Inflammatory macrophage (primary cell): Measurements from ENCODE around the gene UGT2B7.
"Not testable (repeated sequence)": the region's sequence is repeated elsewhere in the genome, so short reads cannot be mapped to it uniquely, and the experiment has no call there.

ENCODE experiments used
- DNase-seq, 2 donors: peaks; one replicate each; pipeline ENCODE4 v3.0.0-alpha.2; 2020 to 2022
- total RNA-seq, 18 experiments: gene quantifications; one replicate each; lab custom pipeline; 2026; ENCODE audit warnings: mixed read lengths in 6 of 18, inconsistent platforms in 2 of 18; lab: John Stamatoyannopoulos, UW

UGT2B7 gene
- 0 to 0.07 (median 0) reads per million in 18 experiments for total RNA-seq

DNA sequence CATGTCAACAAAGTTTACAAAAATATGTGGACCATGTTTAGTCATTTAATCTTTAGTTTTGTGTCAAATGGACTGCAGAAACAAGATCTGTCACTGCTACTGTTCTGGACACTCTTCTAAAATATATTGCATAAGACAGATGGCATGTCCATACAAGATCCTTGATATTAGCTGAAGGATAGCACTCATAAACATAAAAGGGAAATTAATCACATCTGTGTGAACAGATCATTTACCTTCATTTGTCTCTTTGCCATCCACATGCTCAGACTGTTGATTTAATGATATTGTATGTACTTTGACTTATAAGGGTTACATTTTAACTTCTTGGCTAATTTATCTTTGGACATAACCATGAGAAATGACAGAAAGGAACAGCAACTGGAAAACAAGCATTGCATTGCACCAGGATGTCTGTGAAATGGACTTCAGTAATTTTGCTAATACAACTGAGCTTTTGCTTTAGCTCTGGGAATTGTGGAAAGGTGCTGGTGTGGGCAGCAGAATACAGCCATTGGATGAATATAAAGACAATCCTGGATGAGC, at the start of gene UGT2B7:
TSS of gene UGT2B7 (plus strand) at position 364 of the 546 bp plus-strand sequence. CDS start at position 411, 47 bp downstream.
- no peak for DNase-seq

- DNase-seq: no peak
These were observed 46.4 kb upstream of the UGT2B7 start for GRCh38 chr4:69049860-69050259.

GRCh38 chr4:69050853-69051575, 45.3 kb upstream of the UGT2B7 start:
- DNase-seq: not testable (repeated sequence)

DNA sequence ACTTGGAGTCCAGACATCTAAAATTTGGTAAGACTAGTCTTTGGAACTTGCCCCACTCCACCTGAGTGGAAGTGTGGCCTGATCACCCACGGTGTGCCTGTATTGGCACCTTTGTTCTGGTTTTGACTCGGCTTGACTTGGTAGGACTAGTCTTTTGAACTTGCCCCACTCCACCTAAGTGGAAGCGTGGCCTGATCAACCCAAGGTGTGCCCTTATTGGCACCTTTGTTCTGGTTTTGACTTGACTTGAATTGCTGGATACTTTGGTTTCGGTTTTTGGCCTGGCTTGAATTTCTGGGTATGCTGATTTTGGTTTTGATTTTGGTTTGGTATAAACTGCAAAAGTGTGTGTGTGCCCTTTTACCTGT, 44.7 kb upstream of the UGT2B7 start:
- no peak for DNase-seq

DNA sequence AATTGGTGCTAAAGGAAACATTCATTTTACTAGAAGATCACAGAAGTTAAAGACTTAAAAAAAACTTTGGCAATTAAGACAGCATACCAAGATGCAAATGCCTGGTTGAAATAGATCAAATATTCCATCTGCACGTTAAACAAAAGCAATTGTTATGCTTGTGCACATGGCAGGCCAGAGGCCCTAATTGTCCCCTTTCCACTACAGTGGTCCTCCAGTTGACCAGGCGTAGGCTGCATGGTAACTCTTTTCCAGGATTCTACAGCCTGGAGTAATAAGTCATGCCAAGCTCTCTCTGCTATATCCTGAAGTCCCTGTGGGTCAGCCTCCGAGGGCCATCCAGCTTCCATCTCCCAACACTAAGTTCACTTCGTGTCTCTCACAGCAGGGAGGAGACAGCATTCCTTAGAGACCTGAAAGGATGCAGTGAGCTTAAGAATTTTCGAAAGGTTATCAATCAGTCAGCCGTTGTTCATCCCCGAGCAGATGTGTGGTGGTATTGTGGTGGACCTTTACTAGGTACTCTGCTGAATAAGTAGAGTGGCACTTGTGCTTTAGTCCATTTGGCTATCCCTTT, 42.9 kb upstream of the UGT2B7 start:
- DNase-seq: not testable (repeated sequence)

- not testable (repeated sequence) for DNase-seq
These were observed 42.2 kb upstream of the UGT2B7 start for GRCh38 chr4:69054033-69054432.

- no peak for DNase-seq
These were observed 41.6 kb upstream of the UGT2B7 start for GRCh38 chr4:69054578-69055200.

GRCh38 chr4:69056150-69056549, 40.1 kb upstream of the UGT2B7 start:
- no peak for DNase-seq

GRCh38 chr4:69056921-69057550, 39.2 kb upstream of the UGT2B7 start:
- no peak for DNase-seq

DNA sequence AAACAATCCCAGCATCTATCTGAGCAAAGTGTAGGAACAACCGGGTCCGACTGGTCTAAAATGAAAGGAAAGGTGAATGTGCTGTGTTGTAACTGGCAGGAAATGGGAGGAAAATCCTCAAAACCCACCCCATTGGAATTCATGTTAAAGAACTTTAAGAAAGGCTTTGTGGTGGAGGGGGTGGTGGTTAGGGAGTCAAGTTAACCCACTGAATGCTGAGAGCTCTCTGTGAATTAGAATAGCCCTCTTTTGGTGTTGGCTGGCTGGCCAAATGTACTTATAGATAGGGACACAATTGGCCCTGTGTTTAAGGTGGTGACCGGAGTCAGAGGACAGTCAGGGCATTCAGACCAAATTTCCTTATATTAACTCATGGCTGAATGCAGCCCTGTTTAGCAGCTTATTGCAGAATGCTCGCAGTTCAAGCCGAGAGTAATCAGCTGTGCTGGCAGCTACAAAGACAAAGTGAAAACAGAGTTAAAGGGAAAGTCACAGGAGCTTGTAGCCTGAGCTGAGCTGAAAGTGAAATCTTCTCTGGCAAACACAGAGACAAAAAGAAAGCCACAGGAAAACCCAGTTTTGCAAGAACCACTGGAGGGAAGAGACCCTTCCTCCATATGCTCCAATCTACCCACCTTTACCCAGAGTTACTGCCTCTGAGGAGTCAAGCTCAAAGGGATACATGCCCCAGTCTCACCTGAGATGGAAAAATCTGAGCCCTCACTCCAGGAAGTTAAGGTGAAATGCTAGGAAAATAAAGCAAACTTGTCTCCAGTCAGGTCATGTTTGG, 38.5 kb upstream of the UGT2B7 start:
- no peak for DNase-seq

DNA sequence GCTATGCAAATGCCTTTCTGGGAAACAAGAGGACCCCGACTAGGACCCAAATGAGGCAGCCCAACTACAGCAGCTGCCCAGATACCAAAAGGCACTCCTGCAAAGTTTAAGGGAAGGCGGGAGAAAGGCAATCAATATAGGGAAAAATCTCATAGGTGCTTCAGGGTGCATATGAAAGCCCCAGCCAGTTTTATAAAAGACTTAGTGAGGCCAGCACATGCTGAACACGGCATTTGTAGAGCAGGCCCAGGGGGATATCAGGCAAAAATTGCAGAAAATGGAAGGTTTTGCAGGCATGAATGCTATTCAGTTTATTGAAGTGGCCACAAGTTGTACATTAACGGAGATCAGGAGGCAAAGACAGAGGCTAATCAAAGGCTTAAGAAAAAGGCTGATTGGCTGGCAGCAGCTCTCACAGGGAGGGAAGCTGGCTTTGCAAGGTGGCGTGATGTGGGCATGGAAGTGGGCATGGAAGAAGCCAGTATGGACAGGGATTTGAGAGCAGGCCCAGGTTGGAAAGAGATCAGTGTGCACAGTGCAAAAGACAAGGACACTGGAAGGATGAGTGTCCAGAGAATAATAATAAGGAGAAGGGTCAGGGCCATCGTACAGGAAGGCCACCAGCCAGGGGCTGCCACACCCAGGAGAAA, 37.7 kb upstream of the UGT2B7 start:
- no peak for DNase-seq

GRCh38 chr4:69060651-69061308, 35.5 kb upstream of the UGT2B7 start:
- DNase-seq: no peak

- DNase-seq: no peak
These were observed 31.9 kb upstream of the UGT2B7 start for GRCh38 chr4:69064391-69064790.

- DNase-seq: no peak
These were observed 29.3 kb upstream of the UGT2B7 start for GRCh38 chr4:69066945-69067344.

- DNase-seq: no peak
These were observed 27.2 kb upstream of the UGT2B7 start for GRCh38 chr4:69069085-69069484.

GRCh38 chr4:69070590-69070989, 25.7 kb upstream of the UGT2B7 start:
- no peak for DNase-seq

DNA sequence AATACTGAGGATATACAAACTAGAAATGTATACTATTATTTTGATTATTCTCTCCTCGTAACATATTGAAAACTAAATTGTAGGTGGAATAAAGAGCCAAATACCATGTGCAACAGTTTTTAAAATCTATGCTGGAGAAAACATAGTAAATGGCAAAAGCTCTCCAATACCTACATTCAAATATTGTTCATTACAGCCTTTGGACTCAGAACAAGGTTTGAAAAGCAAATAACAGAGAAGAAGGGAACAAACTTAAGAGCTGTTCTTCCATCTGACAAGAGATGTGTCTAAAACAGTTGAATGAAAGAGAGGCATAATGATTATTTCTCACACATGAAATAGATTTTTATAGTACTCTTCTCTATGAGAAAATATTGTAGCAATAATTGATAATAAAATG, 25.0 kb upstream of the UGT2B7 start:
- no peak for DNase-seq

DNA sequence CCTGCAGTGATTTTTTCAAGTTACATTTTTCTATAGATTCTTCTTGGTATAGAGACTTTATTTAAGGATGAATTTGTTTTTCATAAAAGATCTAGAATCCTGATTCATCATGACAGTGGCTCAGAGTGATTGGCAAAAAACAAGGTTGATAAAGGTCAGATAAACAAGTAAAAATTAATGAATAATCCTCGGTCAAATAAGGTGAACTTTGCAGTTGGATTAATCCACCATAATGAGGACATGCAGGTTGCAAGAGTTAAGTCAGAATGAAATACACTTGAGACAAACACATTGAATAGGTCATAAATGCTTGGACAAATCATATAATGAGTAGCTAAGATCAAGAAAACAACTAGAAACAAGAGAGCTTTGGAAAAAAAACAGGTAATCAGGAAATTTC, 22.9 kb upstream of the UGT2B7 start:
- DNase-seq: no peak

DNA sequence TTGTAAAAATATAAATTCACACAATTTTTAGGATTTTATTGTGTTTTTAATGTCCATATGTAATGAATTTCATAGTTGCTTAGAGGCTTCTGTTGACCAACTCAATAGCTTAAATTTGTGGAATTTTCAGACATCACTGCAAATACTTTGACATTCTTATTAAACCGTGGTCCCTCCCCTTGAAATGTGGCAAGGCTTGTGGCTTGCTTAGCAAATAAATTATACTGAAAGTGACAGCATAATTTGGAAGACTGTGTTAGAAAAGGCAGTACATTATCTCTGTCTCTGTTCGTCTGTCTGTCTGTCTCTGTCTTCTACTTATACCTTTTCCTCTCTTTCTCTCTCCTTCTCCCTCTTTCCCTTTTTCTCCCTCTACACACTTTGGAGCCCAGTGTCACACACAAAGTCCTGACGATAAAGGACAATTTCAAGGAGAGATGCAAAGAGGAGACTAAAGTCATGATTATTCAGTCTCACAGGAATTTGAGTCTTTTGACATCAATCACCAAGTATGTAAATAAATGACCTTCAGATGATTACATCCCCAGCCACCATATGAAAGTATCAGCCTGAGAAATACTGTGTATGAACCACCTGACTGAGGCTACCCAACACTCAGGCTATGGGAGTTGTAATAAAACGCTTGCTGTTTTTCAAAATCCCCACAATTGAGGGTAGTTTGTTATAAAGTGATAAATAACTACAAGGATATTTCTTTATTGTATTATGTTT, 21.0 kb upstream of the UGT2B7 start:
- DNase-seq: no peak

DNA sequence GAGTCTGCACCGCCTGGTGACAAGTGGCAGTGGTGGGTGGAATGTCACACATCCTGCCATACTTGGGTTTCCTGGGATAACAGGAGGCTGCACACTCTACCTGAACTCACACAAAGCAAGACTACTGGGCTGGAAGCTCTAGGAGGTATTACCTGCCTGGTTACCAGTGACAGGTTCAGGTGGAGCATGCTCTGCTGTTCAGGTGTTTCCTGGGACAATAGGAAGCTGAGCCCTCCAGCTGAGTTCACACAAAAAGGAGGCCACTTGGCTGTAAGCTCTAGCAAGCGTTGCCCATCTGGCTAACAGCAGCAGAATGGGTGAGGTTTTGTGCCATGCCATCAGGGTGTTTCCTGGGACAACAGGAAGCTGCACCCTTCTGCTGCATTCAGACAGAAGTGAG, 17.4 kb upstream of the UGT2B7 start:
- no peak for DNase-seq

DNA sequence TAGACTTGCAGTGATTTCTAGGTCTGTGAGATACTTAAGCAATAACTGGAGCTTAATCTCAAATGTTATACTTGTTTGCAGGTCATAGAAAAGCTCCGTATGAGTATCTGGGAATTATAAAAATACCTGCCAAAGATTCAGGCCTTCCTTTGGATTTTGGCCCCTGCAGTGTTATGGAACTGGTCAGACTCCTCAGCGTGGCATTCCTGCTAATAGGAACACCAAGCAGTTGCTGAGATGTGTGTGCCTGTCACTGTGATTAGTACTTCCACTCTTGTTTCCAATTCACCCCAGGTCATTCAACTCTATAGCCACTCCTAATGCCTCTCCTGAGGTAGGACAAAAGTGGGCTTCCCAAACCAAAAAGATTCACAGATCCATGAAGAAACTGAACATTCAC, 7.8 kb upstream of the UGT2B7 start:
- DNase-seq: no peak
